NCI-H2029 (cell line): ENCODE measurements around the gene ELOVL5.
A peak's percentile ranks its signal among the peaks of the same experiment; 100 is the strongest.

ENCODE experiments used
- DNase-seq: peaks from one replicate; lab custom pipeline; 2025; lab: John Stamatoyannopoulos, UW

Gene ELOVL5

DNA sequence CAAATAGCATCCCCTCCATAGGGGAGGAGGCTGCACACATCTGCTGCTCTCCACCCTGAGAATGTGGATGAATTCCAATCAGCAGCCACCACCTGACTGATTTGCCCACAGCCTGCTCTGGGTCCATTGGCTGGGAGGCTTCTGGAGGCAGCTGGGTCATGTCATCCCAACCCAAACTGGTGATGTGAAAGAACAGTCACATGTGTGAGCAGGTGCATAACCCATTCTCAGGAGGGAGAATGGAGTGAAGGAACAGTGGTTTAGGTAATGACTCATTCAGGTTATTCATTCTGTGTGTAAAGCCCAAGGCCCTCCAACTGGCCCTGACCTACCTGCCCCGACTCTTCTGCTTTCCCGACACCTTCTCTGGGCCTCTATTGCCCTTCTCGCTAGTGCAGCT is 109.2 kb downstream of the ELOVL5 start:
- peak; percentile 4 for DNase-seq

DNA sequence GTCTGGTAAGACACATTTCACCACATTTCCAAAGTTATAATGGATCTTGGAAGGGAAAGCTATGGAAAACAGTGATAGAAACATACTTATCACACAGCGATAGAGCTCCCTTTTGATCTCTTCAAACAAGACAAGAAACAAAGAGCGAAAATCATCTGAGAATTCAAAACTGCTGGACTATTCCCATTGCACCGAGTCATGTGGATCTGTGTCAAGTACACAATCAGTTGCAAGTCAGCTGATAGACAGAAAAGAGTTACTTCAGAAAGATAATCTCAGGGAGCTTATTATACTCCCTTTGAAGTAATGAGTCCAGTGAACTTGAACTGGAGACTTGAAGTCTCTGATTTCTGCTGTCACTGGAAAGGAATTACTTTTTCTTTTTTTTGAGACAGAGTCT is 110.4 kb downstream of the ELOVL5 start:
- no peak for DNase-seq

DNA sequence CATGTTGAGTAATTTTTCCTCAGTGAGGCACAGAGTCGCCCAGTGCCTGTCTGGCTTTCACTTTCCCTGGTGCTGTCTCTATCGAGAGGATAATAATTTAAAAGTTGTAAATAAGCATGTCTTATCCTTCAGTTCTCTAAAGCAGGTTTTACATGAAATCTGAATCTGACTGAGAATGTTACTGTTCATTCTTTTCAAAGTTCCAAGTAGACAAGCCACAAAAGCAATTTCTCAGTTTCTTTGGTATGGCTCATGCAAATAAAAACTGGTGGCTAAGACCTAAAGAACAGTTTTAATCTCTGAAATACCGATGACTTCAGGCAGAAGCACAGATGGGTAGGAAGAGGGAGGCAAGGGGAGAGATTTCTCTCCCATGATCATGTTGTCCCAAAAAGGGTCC is 112.5 kb downstream of the ELOVL5 start:
- DNase-seq: no peak

DNA sequence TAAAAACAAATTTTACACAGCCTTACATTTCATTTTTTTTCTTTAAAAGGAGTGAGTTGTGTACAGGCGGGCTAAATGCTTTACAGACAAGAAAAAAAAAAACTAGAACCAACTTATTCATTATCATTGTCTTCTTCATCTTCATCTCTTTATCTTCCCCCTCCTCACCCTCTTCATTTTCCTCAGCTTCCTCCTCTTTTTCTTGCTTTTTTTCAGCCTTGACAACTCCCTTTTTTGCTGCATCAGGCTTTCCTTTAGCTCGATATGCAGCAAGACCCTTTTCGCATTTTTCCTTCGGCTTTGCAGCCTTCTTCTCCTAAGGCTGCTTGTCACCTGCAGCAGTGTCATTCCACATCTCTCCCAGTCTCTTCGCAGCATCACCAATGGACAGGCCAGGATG is 113.2 kb downstream of the ELOVL5 start:
- no peak for DNase-seq

DNA sequence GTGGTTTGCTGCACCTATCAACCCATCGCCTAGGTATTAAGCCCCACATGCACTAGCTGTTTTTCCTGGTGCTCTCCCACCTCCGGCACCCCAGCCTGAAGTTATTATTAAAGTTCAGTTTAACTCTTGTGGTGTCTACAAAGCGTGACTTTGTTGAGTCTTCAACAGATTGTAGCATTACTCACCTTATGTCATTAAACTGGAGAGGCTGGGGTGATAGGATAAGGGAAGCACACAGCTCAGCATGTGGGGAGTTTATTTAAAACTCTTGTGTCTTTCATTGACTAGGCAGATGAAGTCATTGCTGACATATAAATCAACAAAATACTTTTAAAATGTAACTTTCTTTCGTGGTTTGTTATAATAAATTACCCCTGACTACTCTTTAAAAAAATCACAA is 115.4 kb downstream of the ELOVL5 start:
- no peak for DNase-seq

DNA sequence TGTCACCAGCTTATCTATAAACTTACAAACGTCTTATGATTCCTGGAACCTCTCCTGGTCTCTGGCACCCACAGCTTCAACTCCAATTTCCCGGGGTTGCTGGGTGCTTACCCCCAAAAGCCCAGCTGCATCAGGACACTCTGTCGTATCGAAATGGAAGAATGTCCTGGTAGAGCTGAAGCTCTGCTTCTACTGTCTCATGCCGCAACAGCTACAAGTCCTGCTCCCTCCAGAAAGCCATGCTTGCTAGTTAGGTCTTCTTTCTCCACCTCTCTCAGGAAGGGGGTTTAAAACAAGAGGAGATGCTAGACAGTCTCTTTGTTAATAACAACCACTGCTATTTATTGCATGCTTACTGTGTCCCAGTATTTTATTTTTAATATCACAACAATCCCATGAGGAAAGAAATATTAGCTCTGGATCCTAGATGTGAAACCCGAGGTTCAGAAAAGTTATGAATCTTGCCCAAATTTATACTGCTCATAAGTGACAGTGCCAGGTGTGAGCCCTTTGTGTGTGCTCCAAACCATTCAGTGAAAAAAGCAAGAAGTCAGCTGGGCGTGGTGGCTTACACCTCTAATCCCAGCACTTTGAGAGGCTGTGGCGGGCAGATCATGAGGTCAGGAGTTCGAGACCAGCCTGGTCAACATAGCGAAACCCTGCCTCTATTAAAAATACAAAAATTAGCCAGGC is 117.8 kb downstream of the ELOVL5 start:
- DNase-seq: no peak

DNA sequence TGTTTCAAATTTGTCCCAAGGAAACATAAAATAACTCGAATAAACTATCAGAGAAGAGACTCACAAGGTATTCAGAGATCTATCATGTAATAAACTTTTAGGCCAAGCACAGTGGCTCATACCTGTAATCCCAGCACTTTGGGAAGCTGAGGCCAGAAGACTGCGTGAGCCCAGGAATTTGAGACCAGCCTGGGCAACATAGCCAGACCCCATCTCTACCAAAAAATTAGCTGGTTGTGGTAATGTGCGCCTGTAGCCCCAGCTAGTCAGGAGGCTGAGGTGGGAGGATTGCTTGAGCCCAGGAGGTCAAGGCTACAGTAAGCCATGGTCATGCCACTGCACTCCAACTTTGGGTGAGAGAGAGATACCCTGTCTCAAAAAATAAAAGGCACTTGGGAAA is 120.9 kb downstream of the ELOVL5 start:
- no peak for DNase-seq

DNA sequence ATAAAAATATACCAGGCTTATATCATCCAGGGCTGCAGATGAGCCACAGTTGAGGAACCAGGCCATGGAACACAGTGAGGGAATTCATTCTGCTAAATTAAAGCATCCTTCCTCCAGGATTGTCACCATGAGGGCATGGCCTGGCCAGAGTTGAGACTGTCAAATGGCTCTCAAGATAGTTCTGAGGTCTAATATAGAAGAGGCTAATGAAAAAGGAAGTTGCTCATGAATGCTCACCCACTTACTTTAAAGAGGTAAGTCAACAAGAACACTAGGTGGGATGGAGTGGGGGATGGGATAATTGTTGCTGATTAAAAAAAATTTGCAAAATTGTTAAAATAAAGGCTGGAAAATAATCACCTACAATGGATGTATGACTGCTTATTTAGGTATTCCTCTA is 128.1 kb downstream of the ELOVL5 start:
- no peak for DNase-seq
